Activated CD4-positive, CD25-positive, alpha-beta regulatory T cell (primary cell): ENCODE results near the gene DIAPH1.

Source experiments
- DNase-seq, 4 experiments: peaks; one replicate each; lab custom pipeline; 2025; lab: John Stamatoyannopoulos, UW

Gene DIAPH1

GRCh38 chr5:141618804-141619554, at the start of gene DIAPH1:
DIAPH1 (minus strand) TSS chr5:141619000; CDS start chr5:141618914, 86 bp downstream.
- peak; percentile 96 to 98 (median 98) for DNase-seq

- no peak for DNase-seq
Observed at GRCh38 chr5:141665995-141666940, 47.5 kb upstream of the DIAPH1 start.

GRCh38 chr5:141664733-141665461, 46.1 kb upstream of the DIAPH1 start:
- DNase-seq = peak; percentile 36 to 58 (median 50)

- DNase-seq = no peak
Observed at GRCh38 chr5:141663506-141663905, 44.7 kb upstream of the DIAPH1 start.

- no peak for DNase-seq
Observed at GRCh38 chr5:141662028-141662427, 43.2 kb upstream of the DIAPH1 start.

GRCh38 chr5:141657937-141658545, 39.2 kb upstream of the DIAPH1 start:
- DNase-seq = no peak

GRCh38 chr5:141657404-141657803, 38.6 kb upstream of the DIAPH1 start:
- DNase-seq = no peak

- no peak for DNase-seq
Observed at GRCh38 chr5:141656396-141656795, 37.6 kb upstream of the DIAPH1 start.

- no peak for DNase-seq
Observed at GRCh38 chr5:141655020-141655419, 36.2 kb upstream of the DIAPH1 start.

GRCh38 chr5:141654298-141654697, 35.5 kb upstream of the DIAPH1 start:
- DNase-seq = no peak

- no peak for DNase-seq
Observed at GRCh38 chr5:141651728-141652105, 32.9 kb upstream of the DIAPH1 start.

- DNase-seq = peak; percentile 60 to 69 (median 66)
Observed at GRCh38 chr5:141650851-141651727, 32.3 kb upstream of the DIAPH1 start, which contains the start of gene FCHSD1. FCHSD1 (minus strand) TSS chr5:141651418; CDS start chr5:141651368, 50 bp downstream.

- DNase-seq = no peak
Observed at GRCh38 chr5:141649972-141650371, 31.2 kb upstream of the DIAPH1 start.

- DNase-seq = no peak
Observed at GRCh38 chr5:141649056-141649688, 30.4 kb upstream of the DIAPH1 start.

GRCh38 chr5:141647851-141648250, 29.1 kb upstream of the DIAPH1 start:
- DNase-seq = no peak

- no peak for DNase-seq
Observed at GRCh38 chr5:141647242-141647641, 28.4 kb upstream of the DIAPH1 start.

- DNase-seq = no peak
Observed at GRCh38 chr5:141646026-141646425, 27.2 kb upstream of the DIAPH1 start.

- DNase-seq = no peak
Observed at GRCh38 chr5:141641634-141642267, 23.0 kb upstream of the DIAPH1 start.

- no peak for DNase-seq
Observed at GRCh38 chr5:141640698-141641097, 21.9 kb upstream of the DIAPH1 start.

GRCh38 chr5:141640051-141640415, 21.2 kb upstream of the DIAPH1 start:
- DNase-seq = no peak
